Suprapubic skin (tissue), 4 donors: ENCODE measurements around the gene MVD. TPM values are rescaled to one million over a fixed set of nuclear protein-coding genes. Genes with fewer than 3 reads are reported as not detected.

Experiments
- DNase-seq, 2 donors: peaks; one replicate each; pipeline ENCODE4 v3.0.0-alpha.2; 2019; ENCODE audit warnings: low spot score in 2 of 2
- H3K27ac ChIP-seq: fragments of 200-600 bp; sonication (generic); one replicate; pipeline ENCODE4 v1.5.1; 2019
- H3K27me3 ChIP-seq: fragments of 200-600 bp; sonication (generic); one replicate; pipeline ENCODE4 v1.5.1; 2019
- H3K36me3 ChIP-seq: fragments of 200-600 bp; sonication (generic); one replicate; pipeline ENCODE4 v1.5.1; 2019
- H3K4me1 ChIP-seq: fragments of 200-600 bp; sonication (generic); one replicate; pipeline ENCODE4 v1.5.1; 2019
- H3K4me3 ChIP-seq: fragments of 200-600 bp; sonication (generic); one replicate; pipeline ENCODE4 v1.5.1; 2019; ENCODE audit warnings: mild to moderate bottlenecking
- H3K9me3 ChIP-seq: fragments of 200-600 bp; sonication (generic); one replicate; pipeline ENCODE4 v1.5.1; 2019
- CTCF ChIP-seq, 2 donors: fragments of 200-600 bp in 1 of 2; fragments of 450-650 bp in 1 of 2; sonication (generic) in 1 of 2; IDR thresholded peaks; one replicate each; pipeline ENCODE4 v1.5.1; 2016 to 2019; ENCODE audit warnings: antibody characterized with exemption in 2 of 2, mild to moderate bottlenecking in 1 of 2, moderate library complexity in 1 of 2
- EP300 ChIP-seq: sonication (generic); formaldehyde crosslinking; IDR thresholded peaks from one replicate; pipeline ENCODE4 v1.6.1; 2017; ENCODE audit warnings: antibody characterized with exemption
- POLR2A ChIP-seq, 2 donors: fragments of 450-650 bp; IDR thresholded peaks; one replicate each; pipeline ENCODE4 v1.6.1; 2017; ENCODE audit warnings: antibody characterized with exemption in 2 of 2, mild to moderate bottlenecking in 2 of 2, moderate library complexity in 2 of 2
- POLR2AphosphoS5 ChIP-seq, 3 donors: sonication (generic); formaldehyde crosslinking; IDR thresholded peaks; one replicate each; pipeline ENCODE4 v1.6.1; 2017; ENCODE audit warnings: antibody characterized with exemption in 3 of 3
- WGBS: methylation state at CpG from one replicate; pipeline ENCODE4 v1.1.5; 2018; 5-methylcytosine and 5-hydroxymethylcytosine counted together
- total RNA-seq, 4 donors: library from RNA; depleted of rRNA; stranded (reverse); fragments of >200 nt; gene quantifications; one replicate each; pipeline ENCODE4 v1.1.0, GENCODE V29; 2016

The MVD gene
- total RNA-seq, 4 donors from 2014 or later: 18.9 to 77.6 (median 44.7) TPM

- Histone ChIP-seq H3K27ac (no peak overlapping the region), H3K4me3 (no peak overlapping the region), H3K4me1 (no peaks in the 10 kb centered on the region), H3K27me3 (no peaks in the 10 kb centered on the region), H3K9me3 (no peaks in the 10 kb centered on the region), H3K36me3 (peaks cover 87% of the 10 kb centered on the region)
- no peak for TF ChIP-seq EP300
- TF ChIP-seq CTCF (IDR thresholded peaks at IDR 0.05): no peak
- no peak for TF ChIP-seq POLR2AphosphoS5 (IDR thresholded peaks at IDR 0.05)
- no peak for TF ChIP-seq POLR2A (IDR thresholded peaks at IDR 0.05)
- no peak for DNase-seq
- 62% methylated on average over 8 of the region's 12 CpGs for WGBS
Observed at GRCh38 chr16:88628512-88628974, 34.3 kb downstream of the MVD start.

DNA sequence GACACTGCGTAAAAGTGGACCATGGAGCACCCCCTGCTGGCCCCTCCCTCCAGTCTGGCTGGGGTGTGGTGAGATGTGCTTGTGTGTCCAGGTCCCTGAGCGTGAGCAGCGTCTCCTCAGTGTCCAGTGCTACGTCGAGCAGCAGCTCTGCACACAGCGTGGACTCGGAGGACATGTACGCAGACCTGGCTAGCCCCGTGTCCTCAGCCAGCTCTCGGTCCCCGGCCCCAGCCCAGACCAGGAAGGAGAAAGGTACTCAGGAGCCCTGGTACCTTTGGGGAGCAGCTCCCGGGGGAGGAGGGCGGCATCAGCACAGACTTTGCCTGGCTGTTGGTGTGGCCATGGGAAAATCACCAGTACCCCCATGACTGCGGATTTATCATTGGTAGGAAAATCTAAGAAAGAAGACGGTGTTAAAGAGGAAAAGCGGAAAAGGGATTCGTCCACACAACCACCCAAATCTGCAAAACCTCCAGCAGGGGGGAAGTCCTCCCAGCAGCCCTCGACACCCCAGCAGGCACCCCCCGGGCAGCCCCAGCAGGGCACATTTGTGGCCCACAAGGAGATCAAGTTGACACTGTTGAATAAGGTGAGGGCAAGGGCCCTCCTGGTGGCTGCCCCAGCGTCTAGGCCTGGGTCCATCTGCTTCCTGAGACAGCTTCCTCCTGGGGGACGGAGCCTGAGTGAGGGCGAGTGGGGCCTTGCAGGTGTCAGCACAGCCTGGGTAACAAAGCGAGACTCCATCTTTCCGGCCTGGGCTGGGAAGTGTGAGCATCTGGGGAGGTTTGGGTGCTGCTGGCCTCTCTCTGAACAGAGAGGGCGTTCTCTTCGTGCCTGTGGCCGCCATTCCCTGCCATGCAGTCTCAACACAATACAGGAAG is 35.1 kb downstream of the MVD start:
- no peak overlapping the region for H3K27ac ChIP-seq
- H3K9me3 ChIP-seq: no peaks in the 10 kb centered on the region
- TF ChIP-seq CTCF (IDR thresholded peaks at IDR 0.05) (no peak), POLR2AphosphoS5 (IDR thresholded peaks at IDR 0.05) (no peak), POLR2A (IDR thresholded peaks at IDR 0.05) (no peak), EP300 (no peak)
- H3K4me1 ChIP-seq: no peaks in the 10 kb centered on the region
- H3K36me3 ChIP-seq: peaks cover 90% of the 10 kb centered on the region
- DNase-seq: no peak
- H3K4me3 ChIP-seq: no peak overlapping the region
- 98% methylated on average over 20 of the region's 27 CpGs for WGBS
- no peaks in the 10 kb centered on the region for H3K27me3 ChIP-seq

- H3K9me3 ChIP-seq: no peaks in the 10 kb centered on the region
- H3K4me3 ChIP-seq: no peak overlapping the region
- H3K4me1 ChIP-seq: no peaks in the 10 kb centered on the region
- H3K27ac ChIP-seq: no peak overlapping the region
- no peak for DNase-seq
- TF ChIP-seq CTCF (IDR thresholded peaks at IDR 0.05) (no peak), POLR2A (IDR thresholded peaks at IDR 0.05) (no peak), POLR2AphosphoS5 (IDR thresholded peaks at IDR 0.05) (no peak), EP300 (no peak)
- no peaks in the 10 kb centered on the region for H3K27me3 ChIP-seq
- 88% methylated on average over 9 of the region's 9 CpGs for WGBS
- peaks cover 90% of the 10 kb centered on the region for H3K36me3 ChIP-seq
Observed at GRCh38 chr16:88626646-88627045, 36.2 kb downstream of the MVD start.

- no peak overlapping the region for H3K4me3 ChIP-seq
- TF ChIP-seq POLR2AphosphoS5 (IDR thresholded peaks at IDR 0.05) (no peak), CTCF (IDR thresholded peaks at IDR 0.05) (no peak), EP300 (no peak), POLR2A (IDR thresholded peaks at IDR 0.05) (no peak)
- WGBS: 88% methylated on average over 10 of the region's 17 CpGs
- H3K4me1 ChIP-seq: no peaks in the 10 kb centered on the region
- peaks cover 78% of the 10 kb centered on the region for H3K36me3 ChIP-seq
- H3K27ac ChIP-seq: no peak overlapping the region
- H3K9me3 ChIP-seq: no peaks in the 10 kb centered on the region
- H3K27me3 ChIP-seq: no peaks in the 10 kb centered on the region
- DNase-seq: no peak
Observed at GRCh38 chr16:88624977-88625576, 37.8 kb downstream of the MVD start.

GRCh38 chr16:88624481-88624880 is 38.4 kb downstream of the MVD start:
- no peak for DNase-seq
- H3K9me3 ChIP-seq: no peaks in the 10 kb centered on the region
- H3K27ac ChIP-seq: no peak overlapping the region
- H3K4me1 ChIP-seq: no peaks in the 10 kb centered on the region
- no CpG with 5 or more reads among the region's 18 CpGs for WGBS
- no peaks in the 10 kb centered on the region for H3K27me3 ChIP-seq
- no peak overlapping the region for H3K4me3 ChIP-seq
- TF ChIP-seq EP300 (no peak), POLR2A (IDR thresholded peaks at IDR 0.05) (no peak), CTCF (IDR thresholded peaks at IDR 0.05) (no peak), POLR2AphosphoS5 (IDR thresholded peaks at IDR 0.05) (no peak)
- peaks cover 78% of the 10 kb centered on the region for H3K36me3 ChIP-seq
